SU-DHL-6 (cell line): ENCODE results near the gene VCX3A.

ENCODE experiments used
- H2AFZ ChIP-seq: fragments of 200-600 bp; sonication (generic); 2 replicates; pipeline ENCODE4 v1.6.1; 2014; ENCODE audit warnings: low read depth, mild to moderate bottlenecking, moderate library complexity, mixed read lengths, antibody characterized with exemption, low read length; ENCODE audit not compliant: severe bottlenecking
- H3F3A ChIP-seq: fragments of 200-600 bp; shearing (Covaris generic); 2 replicates; pipeline ENCODE4 v1.6.0; 2016; ENCODE audit warnings: antibody characterized with exemption, mild to moderate bottlenecking; ENCODE audit not compliant: insufficient read depth
- H3K27ac ChIP-seq: fragments of 200-600 bp; sonication (generic); 2 replicates; pipeline ENCODE4 v1.5.1; 2016; ENCODE audit warnings: low read depth, mild to moderate bottlenecking, low read length, moderate library complexity, mixed read lengths
- H3K27me3 ChIP-seq: fragments of 200-600 bp; sonication (generic), shearing (Covaris generic); 2 replicates; pipeline ENCODE4 v1.6.0; 2014; ENCODE audit warnings: mild to moderate bottlenecking, low read length
- H3K36me3 ChIP-seq: fragments of 200-600 bp; sonication (generic); 2 replicates; pipeline ENCODE4 v1.6.1; 2014; ENCODE audit warnings: mild to moderate bottlenecking, low read length, mixed read lengths
- H3K4me2 ChIP-seq: fragments of 300-600, 200-600 bp; shearing (Covaris generic), sonication (generic); 2 replicates; pipeline ENCODE4 v1.6.0; 2014; ENCODE audit warnings: low read length, low read depth, mild to moderate bottlenecking; ENCODE audit not compliant: poor library complexity, severe bottlenecking
- H3K4me3 ChIP-seq: fragments of 200-600 bp; sonication (generic); 2 replicates; pipeline ENCODE4 v1.5.1; 2014; ENCODE audit warnings: antibody characterized with exemption, low read length, mild to moderate bottlenecking, mixed read lengths; ENCODE audit not compliant: insufficient read depth, poor library complexity, severe bottlenecking
- H3K79me2 ChIP-seq: fragments of 200-600 bp; sonication (generic); 2 replicates; pipeline ENCODE4 v1.6.1; 2014; ENCODE audit warnings: mild to moderate bottlenecking, low read length, moderate library complexity; ENCODE audit not compliant: insufficient read depth
- H3K9ac ChIP-seq: fragments of 200-600 bp; sonication (generic); 2 replicates; pipeline ENCODE4 v1.7.0; 2014; ENCODE audit warnings: mild to moderate bottlenecking, low read length
- H3K9me2 ChIP-seq: fragments of 200-600 bp; sonication (generic); replicated peaks from 2 replicates; pipeline ENCODE4 v1.6.1; 2014; ENCODE audit warnings: low read length; ENCODE audit not compliant: insufficient read depth
- H3K9me3 ChIP-seq: fragments of 200-600 bp; sonication (generic); 2 replicates; pipeline ENCODE4 v1.6.1; 2014; ENCODE audit warnings: low read length, mixed read lengths; ENCODE audit not compliant: insufficient read depth
- H4K20me1 ChIP-seq: fragments of 200-600 bp; sonication (generic); 2 replicates; pipeline ENCODE4 v1.6.1; 2014; ENCODE audit warnings: low read depth, mild to moderate bottlenecking, antibody characterized with exemption, low read length, moderate library complexity, mixed read lengths
- CTCF ChIP-seq: fragments of 200-600 bp; sonication (generic); IDR thresholded peaks from one replicate; pipeline ENCODE4 v1.5.1; 2017; ENCODE audit warnings: antibody characterized with exemption, mild to moderate bottlenecking, low read length, moderate library complexity; ENCODE audit not compliant: insufficient read depth, poor library complexity, severe bottlenecking
- EZH2phosphoT487 ChIP-seq: fragments of 200-600 bp; sonication (generic), shearing (Covaris generic); conservative IDR thresholded peaks from 2 replicates; pipeline ENCODE4 v1.6.1; 2018; ENCODE audit warnings: mild to moderate bottlenecking, antibody characterized with exemption, low read length, moderate library complexity, mixed read lengths

VCX3A gene

GRCh38 chrX:6557690-6558089, 22.8 kb upstream of the VCX3A start:
- no peak overlapping the region for H3K4me2 ChIP-seq
- H3K9ac ChIP-seq: no peak overlapping the region
- H3K9me2 ChIP-seq: no peaks in the 10 kb centered on the region
- no peaks in the 10 kb centered on the region for H3K36me3 ChIP-seq
- no peaks in the 10 kb centered on the region for H3K27me3 ChIP-seq
- no peak overlapping the region for H3K27ac ChIP-seq
- no peak overlapping the region for H3K4me3 ChIP-seq
- no peaks in the 10 kb centered on the region for H4K20me1 ChIP-seq
- no peaks in the 10 kb centered on the region for H3K79me2 ChIP-seq
- no peaks in the 10 kb centered on the region for H3K9me3 ChIP-seq
- no peaks in the 10 kb centered on the region for H3F3A ChIP-seq
- no peak for TF ChIP-seq CTCF
- no peak for TF ChIP-seq EZH2phosphoT487
- H2AFZ ChIP-seq: no peak overlapping the region

GRCh38 chrX:6550999-6551398, 16.1 kb upstream of the VCX3A start:
- Histone ChIP-seq H2AFZ (no peak overlapping the region), H3K27ac (no peak overlapping the region), H3F3A (no peaks in the 10 kb centered on the region), H3K36me3 (no peaks in the 10 kb centered on the region), H3K9me2 (no peaks in the 10 kb centered on the region), H4K20me1 (no peaks in the 10 kb centered on the region), H3K9ac (no peak overlapping the region), H3K4me2 (no peak overlapping the region), H3K9me3 (no peaks in the 10 kb centered on the region), H3K27me3 (no peaks in the 10 kb centered on the region), H3K79me2 (no peaks in the 10 kb centered on the region), H3K4me3 (no peak overlapping the region)
- TF ChIP-seq CTCF: no peak
- TF ChIP-seq EZH2phosphoT487: no peak

GRCh38 chrX:6545712-6546111, 10.8 kb upstream of the VCX3A start:
- H3K4me2 ChIP-seq: no peak overlapping the region
- H3K9me2 ChIP-seq: no peaks in the 10 kb centered on the region
- no peaks in the 10 kb centered on the region for H3K9me3 ChIP-seq
- H3K36me3 ChIP-seq: no peaks in the 10 kb centered on the region
- no peak overlapping the region for H3K27ac ChIP-seq
- no peak overlapping the region for H2AFZ ChIP-seq
- H3K4me3 ChIP-seq: no peak overlapping the region
- no peak overlapping the region for H3K9ac ChIP-seq
- TF ChIP-seq EZH2phosphoT487: no peak
- no peak for TF ChIP-seq CTCF
- H4K20me1 ChIP-seq: no peaks in the 10 kb centered on the region
- no peaks in the 10 kb centered on the region for H3F3A ChIP-seq
- no peaks in the 10 kb centered on the region for H3K27me3 ChIP-seq
- no peaks in the 10 kb centered on the region for H3K79me2 ChIP-seq

- H3K79me2 ChIP-seq: no peaks in the 10 kb centered on the region
These were observed 8.3 kb downstream of the VCX3A start for GRCh38 chrX:6526564-6527136.

More at GRCh38 chrX:6526564-6527136, 8.3 kb downstream of the VCX3A start:
- Histone ChIP-seq H3F3A (no peaks in the 10 kb centered on the region), H2AFZ (no peak overlapping the region), H3K27ac (no peak overlapping the region), H3K27me3 (no peaks in the 10 kb centered on the region), H3K9ac (no peak overlapping the region), H3K36me3 (no peaks in the 10 kb centered on the region), H3K9me3 (no peaks in the 10 kb centered on the region), H3K4me2 (no peak overlapping the region), H4K20me1 (no peaks in the 10 kb centered on the region), H3K4me3 (no peak overlapping the region), H3K9me2 (no peaks in the 10 kb centered on the region)
- TF ChIP-seq CTCF (no peak), EZH2phosphoT487 (no peak)
